NCI-H345 treated with DMSO at 0.1 percent for 48 hours (cell line): ENCODE results near the gene MYG1.
"Not testable (repeated sequence)": the region's sequence is repeated elsewhere in the genome, so short reads cannot be mapped to it uniquely, and the experiment has no call there.

Experiments used
- DNase-seq: peaks from one replicate; lab custom pipeline; 2025; ENCODE audit not compliant: unreplicated experiment; lab: John Stamatoyannopoulos, UW

Gene MYG1

GRCh38 chr12:53286448-53286847 lies 13.0 kb upstream of the MYG1 start:
- no peak for DNase-seq

GRCh38 chr12:53287741-53288216 lies 11.7 kb upstream of the MYG1 start:
- no peak for DNase-seq

GRCh38 chr12:53288322-53288721 lies 11.2 kb upstream of the MYG1 start:
- DNase-seq, result no peak

GRCh38 chr12:53289891-53290290 lies 9.6 kb upstream of the MYG1 start:
- DNase-seq, result no peak

- no peak for DNase-seq
These were observed 8.8 kb upstream of the MYG1 start for GRCh38 chr12:53290661-53291060.

- DNase-seq, result peak; percentile 52
These were observed 7.1 kb upstream of the MYG1 start for GRCh38 chr12:53292426-53292825.

- DNase-seq, result peak; percentile 90
These were observed 4.2 kb upstream of the MYG1 start, which contains the start of gene PFDN5 for GRCh38 chr12:53295070-53295890. PFDN5 (plus strand) TSS chr12:53295542; CDS start chr12:53295568, 26 bp downstream.

GRCh38 chr12:53295891-53296219 lies 3.6 kb upstream of the MYG1 start:
- no peak for DNase-seq

GRCh38 chr12:53297106-53297505 lies 2.4 kb upstream of the MYG1 start:
- not testable (repeated sequence) for DNase-seq

- DNase-seq, result no peak
These were observed 1.3 kb upstream of the MYG1 start for GRCh38 chr12:53298164-53298563.

- DNase-seq, result no peak
These were observed 418 bp upstream of the MYG1 start for GRCh38 chr12:53299101-53299453.

GRCh38 chr12:53300187-53300586 lies 692 bp downstream of the MYG1 start:
- no peak for DNase-seq

GRCh38 chr12:53302903-53303302 lies 3.4 kb downstream of the MYG1 start:
- no peak for DNase-seq

- no peak for DNase-seq
These were observed 7.3 kb downstream of the MYG1 start for GRCh38 chr12:53306826-53307225.

GRCh38 chr12:53308276-53308675 lies 8.8 kb downstream of the MYG1 start:
- no peak for DNase-seq

- DNase-seq, result no peak
These were observed 14.5 kb downstream of the MYG1 start for GRCh38 chr12:53313996-53314395.

GRCh38 chr12:53320352-53321195 lies 21.1 kb downstream of the MYG1 start:
- DNase-seq, result no peak

- no peak for DNase-seq
These were observed 24.8 kb downstream of the MYG1 start for GRCh38 chr12:53324113-53324778.

- peak; percentile 62 for DNase-seq
These were observed 25.4 kb downstream of the MYG1 start for GRCh38 chr12:53324779-53325510.

GRCh38 chr12:53325511-53326061 lies 26.1 kb downstream of the MYG1 start:
- DNase-seq, result no peak
